ENCODE measurements around the gene AACS. TPM values are rescaled to one million over a fixed set of nuclear protein-coding genes. Genes with fewer than 3 reads are reported as not detected.

AACS gene
- total RNA-seq, 6 experiments from 2014 or later: 3.2 to 11.3 (median 4.8) TPM

DNA sequence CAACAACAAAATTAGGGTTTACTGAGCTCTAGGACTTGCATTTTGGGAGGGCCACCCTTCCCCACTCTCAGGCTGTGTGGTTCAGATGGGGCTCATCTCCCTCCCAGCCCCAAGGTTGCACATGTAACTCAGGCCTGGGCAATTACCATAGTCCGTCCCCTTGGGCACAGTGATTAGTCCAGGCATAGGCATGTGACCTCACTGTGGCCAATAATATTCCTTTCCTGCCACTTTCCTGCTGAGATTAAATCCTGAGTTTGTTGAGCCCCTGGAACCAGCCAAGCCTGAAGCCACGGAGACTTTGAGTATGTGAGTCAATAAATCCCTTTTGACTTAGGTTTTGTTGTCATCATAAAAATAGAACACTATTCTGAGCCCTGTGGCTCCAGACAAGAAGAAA lies 113.0 kb downstream of the AACS start:
- no peaks in the 10 kb centered on the region for H3K27me3 ChIP-seq
- H3K4me1 ChIP-seq: no peaks in the 10 kb centered on the region
- H3K27ac ChIP-seq: no peak overlapping the region
- H3K4me3 ChIP-seq: no peak overlapping the region
- TF ChIP-seq, protein P1, sequence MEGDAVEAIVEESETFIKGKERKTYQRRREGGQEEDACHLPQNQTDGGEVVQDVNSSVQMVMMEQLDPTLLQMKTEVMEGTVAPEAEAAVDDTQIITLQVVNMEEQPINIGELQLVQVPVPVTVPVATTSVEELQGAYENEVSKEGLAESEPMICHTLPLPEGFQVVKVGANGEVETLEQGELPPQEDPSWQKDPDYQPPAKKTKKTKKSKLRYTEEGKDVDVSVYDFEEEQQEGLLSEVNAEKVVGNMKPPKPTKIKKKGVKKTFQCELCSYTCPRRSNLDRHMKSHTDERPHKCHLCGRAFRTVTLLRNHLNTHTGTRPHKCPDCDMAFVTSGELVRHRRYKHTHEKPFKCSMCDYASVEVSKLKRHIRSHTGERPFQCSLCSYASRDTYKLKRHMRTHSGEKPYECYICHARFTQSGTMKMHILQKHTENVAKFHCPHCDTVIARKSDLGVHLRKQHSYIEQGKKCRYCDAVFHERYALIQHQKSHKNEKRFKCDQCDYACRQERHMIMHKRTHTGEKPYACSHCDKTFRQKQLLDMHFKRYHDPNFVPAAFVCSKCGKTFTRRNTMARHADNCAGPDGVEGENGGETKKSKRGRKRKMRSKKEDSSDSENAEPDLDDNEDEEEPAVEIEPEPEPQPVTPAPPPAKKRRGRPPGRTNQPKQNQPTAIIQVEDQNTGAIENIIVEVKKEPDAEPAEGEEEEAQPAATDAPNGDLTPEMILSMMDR (IDR thresholded peaks at IDR 0.05): no peak
- no peak for TF ChIP-seq POLR2A (IDR thresholded peaks at IDR 0.05)
- no peaks in the 10 kb centered on the region for H3K9me3 ChIP-seq
- WGBS (ENCODE audit: insufficient coverage, low coverage, low lambda C conversion rate, missing lambda C conversion rate): 100% methylated on average over 1 of the region's 2 CpGs
- ATAC-seq (no peak), DNase-seq (no peak)
- no peaks in the 10 kb centered on the region for H3K36me3 ChIP-seq
- intact Hi-C loops (cut with DNase I): no loop called here

DNA sequence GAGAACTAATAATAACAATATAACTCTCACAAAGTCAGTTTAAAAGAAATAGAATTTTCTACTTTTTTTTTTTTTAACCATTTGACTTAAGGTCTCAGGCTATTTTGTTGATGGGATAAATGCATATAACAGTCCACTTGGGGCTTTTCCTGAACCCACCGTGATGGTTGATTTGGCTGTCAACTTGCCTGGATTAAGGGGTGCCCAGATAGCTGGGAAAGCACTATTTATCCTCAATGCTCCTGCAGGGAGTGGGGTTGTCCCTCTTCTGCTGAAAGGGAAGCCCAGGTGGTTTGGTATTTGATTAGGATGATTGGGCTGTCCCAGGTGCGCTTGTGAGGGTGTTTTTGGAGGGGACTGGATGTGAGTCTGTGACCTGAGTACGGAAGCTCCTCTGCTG lies 114.9 kb downstream of the AACS start:
- ATAC-seq (no peak), DNase-seq (no peak)
- Histone ChIP-seq H3K9me3 (no peaks in the 10 kb centered on the region), H3K27ac (no peak overlapping the region), H3K27me3 (no peaks in the 10 kb centered on the region), H3K4me1 (no peaks in the 10 kb centered on the region), H3K36me3 (no peaks in the 10 kb centered on the region), H3K4me3 (no peak overlapping the region)
- no peak for TF ChIP-seq POLR2A (IDR thresholded peaks at IDR 0.05)
- 65% methylated on average over 3 of the region's 3 CpGs for WGBS (ENCODE audit: insufficient coverage, low coverage, low lambda C conversion rate, missing lambda C conversion rate)
- intact Hi-C loops (cut with DNase I): no loop called here

DNA sequence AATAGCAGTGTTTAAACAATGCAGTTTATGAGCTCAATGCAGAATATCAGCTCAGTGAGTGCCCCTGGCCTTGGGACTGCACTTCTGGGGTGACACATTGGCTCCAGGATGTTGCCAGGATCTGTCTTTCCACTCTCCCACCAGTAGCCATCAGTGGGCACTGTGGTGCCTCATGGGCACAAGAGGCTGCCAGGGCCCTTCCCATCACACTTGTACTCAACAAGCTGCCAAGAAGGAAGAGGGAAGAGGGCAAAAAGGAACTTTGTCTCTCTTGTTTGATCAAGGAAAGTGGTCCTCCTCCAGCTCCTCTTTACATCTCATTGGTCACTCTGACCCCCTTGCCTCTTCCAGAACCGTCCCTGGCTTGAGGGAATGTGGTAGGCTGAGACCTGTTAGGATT lies 115.9 kb downstream of the AACS start:
- Histone ChIP-seq H3K27me3 (peaks cover 0 to 6% of the 10 kb centered on the region in 2 donors), H3K27ac (no peak overlapping the region), H3K9me3 (no peaks in the 10 kb centered on the region), H3K4me3 (no peak overlapping the region), H3K36me3 (no peaks in the 10 kb centered on the region), H3K4me1 (peaks cover 0 to 5% (median 0%) of the 10 kb centered on the region in 4 donors)
- DNase-seq (no peak), ATAC-seq (no peak)
- WGBS (ENCODE audit: insufficient coverage, low coverage, low lambda C conversion rate, missing lambda C conversion rate): no CpG with 5 or more reads among the region's 1 CpG
- no peak for TF ChIP-seq POLR2A (IDR thresholded peaks at IDR 0.05)
- TF ChIP-seq, protein P1 (IDR thresholded peaks at IDR 0.05): no peak
- intact Hi-C loops (cut with DNase I): no loop called here

DNA sequence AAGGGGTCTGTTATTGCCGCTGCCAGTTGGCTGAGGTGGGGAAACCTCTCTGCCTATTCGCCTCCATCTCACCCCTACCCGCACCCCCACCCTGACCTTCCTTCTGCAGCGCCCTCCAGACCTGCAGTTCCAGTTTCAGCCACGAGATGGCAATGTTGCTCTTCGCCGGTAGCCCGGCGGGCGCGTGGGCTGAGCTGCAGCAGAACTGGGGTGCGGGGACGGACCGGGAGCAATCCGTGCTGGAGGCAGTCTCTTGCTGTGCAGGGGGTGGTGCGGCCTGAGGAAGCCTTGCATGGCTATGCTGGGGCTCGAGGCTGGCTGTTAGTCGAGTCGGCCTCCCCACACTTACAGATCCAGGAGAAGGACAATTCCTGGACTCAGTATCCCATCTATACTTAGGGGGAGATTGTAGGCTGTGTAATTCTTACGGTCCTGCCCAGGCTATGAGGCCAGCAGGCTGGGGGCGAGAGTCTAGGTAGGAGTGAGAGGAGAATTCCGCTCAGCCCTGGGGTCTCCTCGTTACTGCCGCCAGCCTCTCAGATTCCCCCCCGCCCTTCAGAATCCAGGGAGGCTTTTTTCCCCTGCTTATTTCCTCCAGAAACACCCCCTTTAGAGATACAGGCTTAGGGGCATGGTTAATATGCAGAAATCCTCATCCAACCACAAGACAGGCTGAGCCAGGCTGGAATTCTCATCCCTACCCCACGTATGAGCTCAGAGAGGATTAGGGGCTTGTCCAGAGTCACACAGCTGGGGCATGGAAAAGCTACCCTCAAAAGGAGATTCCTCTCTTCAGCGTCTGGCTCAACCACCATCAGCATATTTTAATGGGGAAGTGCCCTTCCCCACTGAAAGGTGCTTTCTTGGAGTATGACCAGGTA lies 118.2 kb downstream of the AACS start:
- H3K4me1 ChIP-seq: peaks cover 0 to 12% (median 0%) of the 10 kb centered on the region in 4 donors
- intact Hi-C loops (cut with DNase I): no loop called here
- ATAC-seq (peak; percentile 79 to 87 (median 84)), DNase-seq (peak; percentile 74 to 82 (median 80))
- no peak overlapping the region for H3K4me3 ChIP-seq
- no peaks in the 10 kb centered on the region for H3K36me3 ChIP-seq
- 4% methylated on average over 12 of the region's 27 CpGs for WGBS (ENCODE audit: insufficient coverage, low coverage, low lambda C conversion rate, missing lambda C conversion rate)
- no peaks in the 10 kb centered on the region for H3K9me3 ChIP-seq
- H3K27ac ChIP-seq: no peak overlapping the region
- H3K27me3 ChIP-seq: peaks cover 0 to 7% of the 10 kb centered on the region in 2 donors
- TF ChIP-seq, protein P1 (IDR thresholded peaks at IDR 0.05): peak; percentile 94 to 98 (median 97)
- no peak for TF ChIP-seq POLR2A (IDR thresholded peaks at IDR 0.05)

DNA sequence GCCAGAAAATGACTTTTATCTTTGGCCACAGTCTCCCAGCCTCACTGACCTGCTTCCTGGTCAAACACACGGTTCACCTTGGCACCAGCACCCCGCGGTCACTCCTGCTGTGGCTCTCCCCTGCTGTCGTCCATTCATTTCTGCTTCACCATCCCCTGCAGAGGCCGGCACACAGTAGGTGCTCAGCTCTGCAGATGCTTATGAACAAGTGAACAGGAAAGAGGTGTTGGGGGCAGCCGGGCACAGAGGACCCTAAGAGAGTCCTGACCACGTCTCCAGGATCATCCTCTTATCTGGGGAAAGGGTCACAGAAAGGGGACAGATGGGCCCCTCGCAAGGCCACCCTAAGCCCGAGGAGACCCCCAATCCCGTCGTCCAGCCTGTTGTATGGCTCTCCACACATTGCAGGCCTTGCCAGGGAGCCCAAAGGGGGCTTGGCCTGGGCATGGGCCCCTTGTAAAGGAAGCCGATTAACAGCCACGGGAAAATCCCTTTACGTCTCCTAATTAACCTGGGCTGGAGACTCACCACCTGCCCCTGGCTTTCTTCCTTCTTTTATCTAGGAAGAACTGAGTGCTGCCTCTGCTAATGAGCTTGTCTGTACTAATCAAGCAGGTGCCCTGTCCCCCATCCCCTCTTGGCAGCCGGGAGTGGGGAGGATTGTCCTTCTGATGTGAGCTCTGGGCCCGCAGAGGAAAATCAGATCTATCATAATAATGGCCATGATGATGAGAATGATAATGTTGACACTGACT lies 119.2 kb downstream of the AACS start:
- DNase-seq: no peak
- peaks cover 0 to 15% of the 10 kb centered on the region in 2 donors for H3K27me3 ChIP-seq
- no peaks in the 10 kb centered on the region for H3K36me3 ChIP-seq
- no peaks in the 10 kb centered on the region for H3K9me3 ChIP-seq
- TF ChIP-seq POLR2A (IDR thresholded peaks at IDR 0.05): no peak
- TF ChIP-seq, protein P1 (IDR thresholded peaks at IDR 0.05): no peak
- H3K4me3 ChIP-seq: no peak overlapping the region
- no peak overlapping the region for H3K27ac ChIP-seq
- H3K4me1 ChIP-seq: peaks cover 0 to 12% (median 0%) of the 10 kb centered on the region in 4 donors
- ATAC-seq: no peak
- 19% methylated on average over 9 of the region's 16 CpGs for WGBS (ENCODE audit: insufficient coverage, low coverage, low lambda C conversion rate, missing lambda C conversion rate)
- intact Hi-C loops (cut with DNase I): no loop called here

Measured in right lobe of liver (tissue), 6 donors.